Measurements from ENCODE around the gene PROX2. TPM values are rescaled to one million over a fixed set of nuclear protein-coding genes. Genes with fewer than 3 reads are reported as not detected.

The PROX2 gene, protein sequence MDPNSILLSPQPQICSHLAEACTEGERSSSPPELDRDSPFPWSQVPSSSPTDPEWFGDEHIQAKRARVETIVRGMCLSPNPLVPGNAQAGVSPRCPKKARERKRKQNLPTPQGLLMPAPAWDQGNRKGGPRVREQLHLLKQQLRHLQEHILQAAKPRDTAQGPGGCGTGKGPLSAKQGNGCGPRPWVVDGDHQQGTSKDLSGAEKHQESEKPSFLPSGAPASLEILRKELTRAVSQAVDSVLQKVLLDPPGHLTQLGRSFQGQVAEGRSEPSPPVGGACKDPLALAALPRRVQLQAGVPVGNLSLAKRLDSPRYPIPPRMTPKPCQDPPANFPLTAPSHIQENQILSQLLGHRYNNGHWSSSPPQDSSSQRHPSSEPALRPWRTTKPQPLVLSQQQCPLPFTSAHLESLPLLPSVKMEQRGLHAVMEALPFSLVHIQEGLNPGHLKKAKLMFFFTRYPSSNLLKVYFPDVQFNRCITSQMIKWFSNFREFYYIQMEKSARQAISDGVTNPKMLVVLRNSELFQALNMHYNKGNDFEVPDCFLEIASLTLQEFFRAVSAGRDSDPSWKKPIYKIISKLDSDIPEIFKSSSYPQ
- total RNA-seq: under 1 TPM in 2 of 7 donors, not detected in 5; 0.41 to 0.43 TPM
- polyA plus RNA-seq: under 1 TPM in 2 of 3 donors, not detected in 1; 0.06 to 0.09 TPM
- long read RNA-seq, donor 1: 0 reads
- long read RNA-seq, donor 2: 0 reads

DNA sequence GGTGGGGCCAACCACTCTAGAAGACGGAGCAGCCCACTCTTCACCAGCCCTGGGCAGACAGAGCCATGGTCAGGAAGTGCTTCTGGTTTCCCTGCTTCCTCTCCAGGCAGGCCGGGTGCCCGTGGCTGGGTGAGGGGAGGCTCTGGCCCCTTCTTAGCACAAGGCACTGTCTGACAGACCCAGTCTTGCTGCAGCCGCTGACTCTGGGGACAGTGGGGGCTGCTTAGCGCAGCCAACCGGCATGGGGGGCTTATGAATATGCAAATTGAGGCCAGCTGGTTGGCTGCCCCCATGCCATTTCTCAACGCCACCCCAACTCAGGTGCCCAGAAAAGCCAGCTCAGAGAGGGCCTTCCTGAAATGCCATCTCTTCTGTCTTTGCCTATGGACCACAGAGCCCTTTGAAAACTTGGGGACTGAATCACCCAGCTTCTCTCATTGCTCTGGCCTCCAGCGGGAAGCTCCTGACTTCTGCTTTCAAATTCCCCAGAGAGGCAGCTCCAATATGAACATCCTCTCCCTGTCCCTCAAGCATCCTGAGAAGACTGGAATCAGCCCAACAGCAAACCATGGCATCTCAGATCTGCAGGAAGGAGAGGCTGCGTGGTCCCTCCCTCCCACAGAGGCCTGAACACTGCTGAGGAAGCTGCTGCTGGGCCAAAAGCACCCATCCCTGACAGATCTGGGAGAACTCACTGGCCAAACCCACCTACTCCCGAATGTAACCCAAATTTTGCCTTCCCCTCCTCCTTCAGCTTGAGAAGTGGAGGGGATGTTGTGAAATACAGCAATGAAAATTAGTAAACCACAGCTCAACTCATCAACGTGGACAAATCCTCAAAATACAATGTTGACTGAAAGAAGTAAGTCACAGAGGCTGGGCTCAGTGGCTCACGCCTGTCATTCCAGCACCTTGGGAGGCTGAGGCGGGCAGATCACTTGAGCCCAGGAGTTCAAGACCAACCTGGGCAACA lies at the start of gene PROX2:
Gene PROX2 (minus strand): TSS at position 205 of the 973 bp plus-strand sequence. CDS start 12,311 bp downstream, outside the sequence.
- Histone ChIP-seq H3K27me3 (replicated peaks in 1 of 7) (no peaks in the 10 kb centered on the region), H3K4me3 (peak within 1 kb of the TSS in 2 of 8 donors; percentile 2 to 49), H3K4me1 (peaks cover 4 to 28% (median 21%) of the 10 kb centered on the region in 6 donors), H3K36me3 (no peaks in the 10 kb centered on the region), H3K9me3 (no peaks in the 10 kb centered on the region), H3K27ac (peak within 1 kb of the TSS in 3 of 8 donors; percentile 19 to 55 (median 30))
- intact Hi-C loops (cut with DNase I; ENCODE audit: low total_unique reads): no loop called here
- peak; percentile 78 for DNase-seq
- no peak for TF ChIP-seq POLR2A (IDR thresholded peaks at IDR 0.05)
- peak in 1 of 3 donors; percentile 17 for TF ChIP-seq POLR2AphosphoS5 (IDR thresholded peaks at IDR 0.05)
- TF ChIP-seq, protein P1, sequence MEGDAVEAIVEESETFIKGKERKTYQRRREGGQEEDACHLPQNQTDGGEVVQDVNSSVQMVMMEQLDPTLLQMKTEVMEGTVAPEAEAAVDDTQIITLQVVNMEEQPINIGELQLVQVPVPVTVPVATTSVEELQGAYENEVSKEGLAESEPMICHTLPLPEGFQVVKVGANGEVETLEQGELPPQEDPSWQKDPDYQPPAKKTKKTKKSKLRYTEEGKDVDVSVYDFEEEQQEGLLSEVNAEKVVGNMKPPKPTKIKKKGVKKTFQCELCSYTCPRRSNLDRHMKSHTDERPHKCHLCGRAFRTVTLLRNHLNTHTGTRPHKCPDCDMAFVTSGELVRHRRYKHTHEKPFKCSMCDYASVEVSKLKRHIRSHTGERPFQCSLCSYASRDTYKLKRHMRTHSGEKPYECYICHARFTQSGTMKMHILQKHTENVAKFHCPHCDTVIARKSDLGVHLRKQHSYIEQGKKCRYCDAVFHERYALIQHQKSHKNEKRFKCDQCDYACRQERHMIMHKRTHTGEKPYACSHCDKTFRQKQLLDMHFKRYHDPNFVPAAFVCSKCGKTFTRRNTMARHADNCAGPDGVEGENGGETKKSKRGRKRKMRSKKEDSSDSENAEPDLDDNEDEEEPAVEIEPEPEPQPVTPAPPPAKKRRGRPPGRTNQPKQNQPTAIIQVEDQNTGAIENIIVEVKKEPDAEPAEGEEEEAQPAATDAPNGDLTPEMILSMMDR (IDR thresholded peaks at IDR 0.05 in 8 of 11, conservative IDR thresholded peaks at IDR 0.05 in 3 of 11): no peak
- WGBS, 5 donors: 21 to 33% (median 30%) methylated on average over 12 to 13 of the region's 13 CpGs

DNA sequence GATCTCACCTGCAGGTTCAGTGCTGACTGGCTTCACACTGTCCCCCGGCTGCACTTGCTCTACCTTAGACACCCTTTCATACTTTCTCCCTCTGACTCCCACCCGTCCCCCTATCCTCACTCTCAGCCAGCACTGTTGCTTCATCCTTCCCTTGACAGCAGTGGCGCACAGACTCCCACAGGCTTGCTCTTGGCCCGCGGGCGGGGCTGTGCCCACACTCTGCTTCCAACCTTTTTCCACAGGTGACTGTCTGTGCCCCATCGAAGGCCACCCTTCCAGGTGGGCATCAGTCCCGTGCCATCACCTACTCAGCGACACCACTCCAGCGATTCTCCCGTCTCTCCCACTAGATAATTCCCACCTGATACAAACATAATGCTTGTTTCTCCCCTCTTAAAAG lies 48.1 kb upstream of the PROX2 start:
- H3K36me3 ChIP-seq: no peaks in the 10 kb centered on the region
- no peak for DNase-seq
- H3K4me3 ChIP-seq: no peak overlapping the region
- intact Hi-C loops (cut with DNase I; ENCODE audit: low total_unique reads): no loop called here
- WGBS, 5 donors: 91 to 95% (median 93%) methylated on average over 11 of the region's 11 CpGs
- TF ChIP-seq, protein P1 (IDR thresholded peaks at IDR 0.05 in 8 of 11, conservative IDR thresholded peaks at IDR 0.05 in 3 of 11): no peak
- TF ChIP-seq POLR2A (IDR thresholded peaks at IDR 0.05): no peak
- TF ChIP-seq POLR2AphosphoS5 (IDR thresholded peaks at IDR 0.05): no peak
- H3K27me3 ChIP-seq (replicated peaks in 1 of 7): peaks cover 0 to 17% (median 0%) of the 10 kb centered on the region in 7 donors
- peaks cover 0 to 15% (median 13%) of the 10 kb centered on the region in 6 donors for H3K4me1 ChIP-seq
- H3K9me3 ChIP-seq: no peaks in the 10 kb centered on the region
- H3K27ac ChIP-seq: no peak overlapping the region

DNA sequence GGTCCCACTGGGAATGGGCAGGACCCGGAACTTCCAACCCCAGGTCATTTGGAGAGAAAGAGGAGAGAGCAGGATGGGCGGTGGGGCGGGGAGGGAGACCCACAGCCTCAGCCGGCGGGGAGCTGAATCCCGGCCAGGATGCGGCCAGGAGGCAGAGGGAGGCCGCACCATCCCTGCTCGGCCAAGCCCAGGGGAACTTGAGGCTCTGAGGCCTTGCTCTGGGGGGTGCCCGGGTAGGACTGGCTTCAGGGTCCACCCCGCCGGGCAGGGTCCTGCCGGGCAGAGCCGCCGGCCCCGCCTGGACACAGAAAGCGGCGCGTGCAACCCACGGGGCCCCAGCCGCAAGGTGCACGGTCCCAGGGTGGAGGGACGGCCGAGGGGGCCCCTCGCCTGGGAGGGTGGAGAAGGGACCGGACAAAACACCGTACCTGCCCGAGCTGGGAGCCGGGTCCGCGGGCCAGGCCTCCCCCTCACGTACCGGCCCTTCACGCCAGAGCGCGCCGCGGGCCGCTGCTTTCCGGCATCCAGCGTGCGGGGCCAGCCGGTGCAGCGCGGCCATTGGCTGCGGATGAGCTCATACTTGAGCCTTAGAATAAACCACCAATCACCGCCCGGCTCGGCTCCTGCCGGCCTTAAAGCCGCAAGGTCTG lies 46.9 kb upstream of the PROX2 start, which contains the start of gene RPS6KL1:
Gene RPS6KL1 (minus strand): TSS at position 509 of the 650 bp plus-strand sequence. CDS start 1,719 bp downstream, outside the sequence.
- WGBS, 5 donors: 9 to 30% (median 17%) methylated on average over 20 to 51 of the region's 51 CpGs
- Histone ChIP-seq H3K9me3 (no peaks in the 10 kb centered on the region), H3K4me3 (peak within 1 kb of the TSS; percentile 31 to 72 (median 46)), H3K27me3 (replicated peaks in 1 of 7) (peaks cover 0 to 17% (median 0%) of the 10 kb centered on the region in 7 donors), H3K27ac (peak within 1 kb of the TSS in 4 of 8 donors; percentile 13 to 45 (median 28)), H3K4me1 (peaks cover 0 to 25% (median 17%) of the 10 kb centered on the region in 6 donors), H3K36me3 (no peaks in the 10 kb centered on the region)
- TF ChIP-seq, protein P1 (IDR thresholded peaks at IDR 0.05 in 8 of 11, conservative IDR thresholded peaks at IDR 0.05 in 3 of 11): no peak
- TF ChIP-seq POLR2AphosphoS5 (IDR thresholded peaks at IDR 0.05): peak in 2 of 3 donors; percentile 66 to 72
- intact Hi-C loops (cut with DNase I; ENCODE audit: low total_unique reads): no loop called here
- peak; percentile 90 for DNase-seq

All from spleen (tissue), 13 donors.